Glutamatergic neuron (in vitro differentiated cells): ENCODE data around the gene COG2. TPM values are rescaled to one million over a fixed set of nuclear protein-coding genes. Genes with fewer than 3 reads are reported as not detected.

Source experiments
- DNase-seq: peaks from one replicate; pipeline ENCODE4 v3.0.0; 2022
- H3K27ac Mint-ChIP-seq: one replicate; pipeline ENCODE4 v1.8.0; 2020; ENCODE audit warnings: mild to moderate bottlenecking, mixed read lengths, inconsistent platforms; ENCODE audit not compliant: unreplicated experiment
- H3K27me3 Mint-ChIP-seq: one replicate; pipeline ENCODE4 v1.8.0; 2020; ENCODE audit warnings: mild to moderate bottlenecking, moderate library complexity, mixed read lengths, inconsistent platforms; ENCODE audit not compliant: unreplicated experiment
- H3K36me3 Mint-ChIP-seq: one replicate; pipeline ENCODE4 v1.8.0; 2020; ENCODE audit warnings: mild to moderate bottlenecking, mixed read lengths, inconsistent platforms; ENCODE audit not compliant: unreplicated experiment
- H3K4me1 Mint-ChIP-seq: one replicate; pipeline ENCODE4 v1.8.0; 2020; ENCODE audit warnings: mild to moderate bottlenecking, low read depth, mixed read lengths, inconsistent platforms; ENCODE audit not compliant: unreplicated experiment
- H3K4me3 Mint-ChIP-seq: one replicate; pipeline ENCODE4 v1.8.0; 2020; ENCODE audit warnings: mild to moderate bottlenecking, mixed read lengths, inconsistent platforms; ENCODE audit not compliant: unreplicated experiment
- H3K9me3 Mint-ChIP-seq: one replicate; pipeline ENCODE4 v1.8.0; 2020; ENCODE audit warnings: mild to moderate bottlenecking, moderate library complexity, mixed read lengths, inconsistent platforms; ENCODE audit not compliant: unreplicated experiment
- total RNA-seq: library from RNA; stranded (reverse); fragmentation: NEBNext Ultra II Directional; extraction: Animal tissue kit (Norgen Biotek cat#: 25700); gene quantifications from one replicate; pipeline ENCODE4 v1.2.1, GENCODE V29; 2021; ENCODE audit not compliant: unreplicated experiment
- TF ChIP-seq, protein P1 (sequence below): fragments of 200-600 bp; sonication (generic); IDR thresholded peaks from one replicate; pipeline ENCODE4 v1.5.0; 2021; ENCODE audit not compliant: partially characterized antibody, unreplicated experiment

Gene COG2
- total RNA-seq, 1 donor from 2014 or later, result 29.0 TPM

DNA sequence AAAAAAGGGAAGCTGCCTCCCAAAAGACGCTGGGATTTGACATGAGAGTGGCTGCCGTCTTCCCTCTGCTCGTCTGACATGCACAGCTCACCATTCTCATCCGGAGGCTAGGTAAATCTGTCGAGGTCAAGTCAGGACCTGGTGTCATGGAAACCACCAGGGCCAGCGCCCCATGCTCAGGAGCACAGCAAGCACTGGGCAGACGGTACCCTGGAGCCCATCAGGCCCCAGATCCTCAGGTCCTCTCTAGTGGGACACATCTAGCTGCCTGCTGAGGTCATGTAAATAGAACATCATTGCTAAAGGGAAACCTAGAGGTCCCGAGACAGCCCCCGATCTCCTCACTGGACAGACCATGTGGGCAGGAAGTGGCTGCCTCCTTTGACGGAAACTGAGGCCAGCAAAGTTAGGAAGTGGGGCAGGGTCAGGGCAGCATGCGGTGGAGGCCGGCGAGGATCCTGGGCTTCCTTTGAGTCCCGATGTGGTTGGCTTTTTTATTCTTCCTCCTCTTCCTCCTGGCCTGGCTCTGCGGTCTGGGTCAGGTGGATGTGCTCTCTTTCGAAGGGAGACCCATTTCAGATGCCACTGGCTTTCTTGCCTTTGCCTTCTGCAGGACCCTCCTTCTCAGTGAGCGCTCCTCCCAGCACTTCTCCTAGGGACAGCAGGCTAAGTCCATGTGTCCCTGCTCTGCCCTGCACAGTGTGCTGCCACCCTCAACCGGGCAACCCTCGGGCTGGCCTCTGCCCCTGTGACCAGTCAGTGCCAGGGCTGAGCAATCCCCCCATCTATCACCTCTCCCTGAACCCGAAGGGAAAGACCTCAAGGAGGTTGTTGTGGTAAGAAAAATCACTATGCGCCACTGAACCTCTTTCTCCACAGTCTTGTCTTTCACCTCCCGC lies 65.7 kb downstream of the COG2 start:
- Mint-ChIP-seq H3K36me3 (peaks cover 8% of the 10 kb centered on the region), H3K4me1 (peaks cover 3% of the 10 kb centered on the region), H3K27ac (no peak overlapping the region), H3K27me3 (peaks cover 3% of the 10 kb centered on the region), H3K9me3 (peaks cover 10% of the 10 kb centered on the region), H3K4me3 (no peak overlapping the region)
- no peak for DNase-seq
- TF ChIP-seq, protein P1, sequence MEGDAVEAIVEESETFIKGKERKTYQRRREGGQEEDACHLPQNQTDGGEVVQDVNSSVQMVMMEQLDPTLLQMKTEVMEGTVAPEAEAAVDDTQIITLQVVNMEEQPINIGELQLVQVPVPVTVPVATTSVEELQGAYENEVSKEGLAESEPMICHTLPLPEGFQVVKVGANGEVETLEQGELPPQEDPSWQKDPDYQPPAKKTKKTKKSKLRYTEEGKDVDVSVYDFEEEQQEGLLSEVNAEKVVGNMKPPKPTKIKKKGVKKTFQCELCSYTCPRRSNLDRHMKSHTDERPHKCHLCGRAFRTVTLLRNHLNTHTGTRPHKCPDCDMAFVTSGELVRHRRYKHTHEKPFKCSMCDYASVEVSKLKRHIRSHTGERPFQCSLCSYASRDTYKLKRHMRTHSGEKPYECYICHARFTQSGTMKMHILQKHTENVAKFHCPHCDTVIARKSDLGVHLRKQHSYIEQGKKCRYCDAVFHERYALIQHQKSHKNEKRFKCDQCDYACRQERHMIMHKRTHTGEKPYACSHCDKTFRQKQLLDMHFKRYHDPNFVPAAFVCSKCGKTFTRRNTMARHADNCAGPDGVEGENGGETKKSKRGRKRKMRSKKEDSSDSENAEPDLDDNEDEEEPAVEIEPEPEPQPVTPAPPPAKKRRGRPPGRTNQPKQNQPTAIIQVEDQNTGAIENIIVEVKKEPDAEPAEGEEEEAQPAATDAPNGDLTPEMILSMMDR, result no peak

DNA sequence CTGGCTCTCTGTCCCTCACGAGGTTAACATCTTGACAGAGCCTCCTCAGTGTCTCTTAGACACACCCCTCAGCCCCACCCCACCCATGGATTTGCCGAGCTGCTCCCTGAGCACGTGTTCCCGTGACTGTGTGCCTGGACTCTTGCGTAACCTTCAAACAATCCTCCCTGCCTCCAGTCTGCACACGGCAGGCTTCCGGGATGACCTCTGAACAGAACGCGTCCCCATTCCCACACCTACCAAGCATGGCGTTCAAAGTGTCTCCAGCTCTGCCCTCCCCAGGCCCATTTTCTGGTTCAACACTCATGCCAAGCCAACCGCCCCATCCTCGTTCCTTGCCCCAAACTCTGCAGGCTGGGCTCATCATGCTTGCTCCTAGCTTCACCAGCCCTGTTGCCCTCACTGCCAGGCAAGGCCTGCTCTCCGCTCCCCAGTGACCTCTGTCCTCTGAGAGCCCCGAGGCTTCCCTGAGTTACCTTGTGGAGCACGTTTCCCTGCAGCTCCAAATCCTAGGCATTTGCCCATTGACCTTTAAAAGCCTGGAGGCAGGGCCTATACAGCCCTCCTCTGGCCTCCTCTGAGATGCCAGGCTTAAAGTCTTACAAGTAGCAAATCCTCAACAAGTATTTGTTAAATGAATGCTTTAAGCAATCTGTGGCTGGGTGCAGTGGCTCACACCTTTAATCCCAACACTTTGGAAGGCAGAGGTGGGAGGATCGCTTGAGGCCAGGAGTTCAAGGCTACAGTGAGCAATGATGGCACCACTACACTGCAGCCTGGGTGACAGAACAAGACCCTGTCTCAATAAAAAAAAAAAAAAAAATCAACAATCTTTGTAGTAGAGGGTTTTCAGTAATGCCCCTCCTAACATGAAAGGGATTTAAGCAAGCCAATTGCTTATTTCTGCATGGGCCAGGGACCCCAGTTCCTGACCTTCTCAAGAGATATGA lies 66.6 kb downstream of the COG2 start:
- H3K27ac Mint-ChIP-seq, result no peak overlapping the region
- TF ChIP-seq, protein P1, result no peak
- H3K36me3 Mint-ChIP-seq, result peaks cover 8% of the 10 kb centered on the region
- peaks cover 11% of the 10 kb centered on the region for H3K9me3 Mint-ChIP-seq
- peaks cover 3% of the 10 kb centered on the region for H3K27me3 Mint-ChIP-seq
- H3K4me1 Mint-ChIP-seq, result peaks cover 4% of the 10 kb centered on the region
- H3K4me3 Mint-ChIP-seq, result no peak overlapping the region
- no peak for DNase-seq

DNA sequence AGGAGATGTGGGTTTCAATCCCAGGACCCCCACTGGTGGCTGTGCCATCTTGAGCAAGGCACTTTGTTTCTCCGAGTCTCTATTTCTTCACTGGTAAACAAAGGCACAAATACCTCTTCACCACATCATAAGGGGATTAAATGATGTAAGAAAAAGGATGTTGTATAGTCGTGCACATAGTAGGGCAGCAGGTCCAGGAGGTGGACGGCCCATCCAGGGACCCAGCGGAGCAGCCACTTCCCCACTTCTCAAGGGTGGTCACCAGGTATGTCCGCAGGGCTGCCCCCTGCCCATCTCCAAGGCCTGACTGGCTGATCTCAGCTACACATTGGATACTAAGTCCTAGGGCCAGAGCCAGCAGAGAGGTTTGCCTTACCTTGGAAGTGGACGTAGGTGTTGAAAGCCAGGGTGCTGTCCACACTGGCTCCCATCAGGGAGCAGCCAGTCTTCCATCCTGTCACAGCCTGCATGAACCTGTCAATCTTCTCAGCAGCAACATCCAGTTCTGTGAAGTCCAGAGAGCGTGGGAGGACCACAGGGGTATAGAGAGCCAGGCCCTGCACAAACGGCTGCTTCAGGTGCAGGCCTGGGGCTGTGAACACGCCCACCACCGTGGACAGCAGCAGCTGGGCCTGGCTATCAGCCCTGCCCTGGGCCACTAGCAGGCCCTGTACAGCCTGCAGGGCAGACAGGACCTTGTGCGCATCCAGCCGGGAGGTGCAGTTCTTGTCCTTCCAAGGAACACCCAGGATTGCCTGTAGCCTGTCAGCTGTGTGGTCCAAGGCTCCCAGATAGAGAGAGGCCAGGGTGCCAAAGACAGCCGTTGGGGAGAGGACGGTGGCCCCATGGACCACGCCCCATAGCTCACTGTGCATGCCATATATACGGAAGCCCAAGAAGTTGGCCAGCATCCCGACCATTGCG lies 67.6 kb downstream of the COG2 start:
- Mint-ChIP-seq H3K4me1 (peaks cover 13% of the 10 kb centered on the region), H3K27me3 (peaks cover 3% of the 10 kb centered on the region), H3K27ac (no peak overlapping the region), H3K36me3 (peaks cover 6% of the 10 kb centered on the region), H3K9me3 (peaks cover 11% of the 10 kb centered on the region), H3K4me3 (no peak overlapping the region)
- TF ChIP-seq, protein P1, result no peak
- no peak for DNase-seq

DNA sequence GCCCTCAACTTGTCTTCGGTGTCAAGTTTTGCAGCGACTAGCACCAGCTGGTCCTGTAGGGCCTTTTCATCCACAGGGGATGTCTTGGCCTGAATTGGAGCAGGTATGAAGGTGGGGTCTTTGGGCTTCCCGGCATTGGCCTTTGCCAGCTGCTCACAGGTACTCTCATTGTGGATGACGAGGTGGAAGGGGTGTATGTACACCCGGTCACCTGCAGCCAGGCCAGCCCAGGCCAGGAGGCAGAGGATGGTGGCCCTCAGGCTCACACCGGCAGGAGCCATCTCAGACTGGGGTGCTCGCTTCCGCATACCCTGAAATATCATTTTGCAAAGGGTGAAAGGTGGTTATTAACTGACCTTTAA lies 68.2 kb downstream of the COG2 start:
- no peak overlapping the region for H3K4me3 Mint-ChIP-seq
- no peak for DNase-seq
- peaks cover 13% of the 10 kb centered on the region for H3K4me1 Mint-ChIP-seq
- peaks cover 3% of the 10 kb centered on the region for H3K27me3 Mint-ChIP-seq
- H3K36me3 Mint-ChIP-seq, result no peaks in the 10 kb centered on the region
- peaks cover 11% of the 10 kb centered on the region for H3K9me3 Mint-ChIP-seq
- no peak overlapping the region for H3K27ac Mint-ChIP-seq
- TF ChIP-seq, protein P1, result no peak
